HG03066 (cell line): Measurements from ENCODE around the gene TANC1.
A peak's percentile ranks its signal among the peaks of the same experiment; 100 is the strongest.

Experiments used
- ATAC-seq: cut with Tn5 transposase; IDR thresholded peaks from one replicate; pipeline ENCODE4 v1.9.1; 2021; ENCODE audit warnings: low read depth; ENCODE audit not compliant: unreplicated experiment

TANC1 gene

DNA sequence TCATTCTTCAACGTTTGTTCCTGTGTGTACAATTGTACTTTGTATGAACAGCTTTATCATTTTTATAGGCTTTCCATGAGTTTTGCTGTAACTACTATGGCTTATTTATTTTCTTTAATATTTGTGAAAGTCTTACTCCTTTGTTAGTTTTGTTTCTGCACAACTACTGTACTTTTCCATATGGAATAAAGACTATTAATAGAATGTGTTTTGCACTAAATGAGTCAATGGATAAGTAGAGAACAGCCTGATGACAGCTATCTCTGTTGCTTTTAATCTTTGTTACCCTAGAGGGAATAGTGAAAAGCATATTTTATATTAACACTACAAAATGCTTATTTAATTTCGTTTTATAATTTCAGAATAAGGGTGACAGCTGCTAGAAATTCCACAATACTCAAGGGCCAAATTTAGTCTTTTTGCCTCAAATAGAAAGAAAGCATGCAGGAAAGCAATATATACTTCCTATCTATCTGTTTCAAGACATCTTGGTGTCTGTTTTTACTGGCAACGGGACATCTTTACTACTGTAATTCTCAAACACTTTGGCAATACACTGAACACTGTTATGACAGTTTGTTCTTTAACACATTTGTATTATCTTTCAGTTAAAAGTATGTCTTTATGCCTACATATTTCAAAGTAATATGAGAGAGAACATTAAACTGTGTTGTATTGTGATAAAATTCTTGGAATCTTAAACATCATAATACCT, 264.2 kb downstream of the TANC1 start:
- ATAC-seq = no peak

DNA sequence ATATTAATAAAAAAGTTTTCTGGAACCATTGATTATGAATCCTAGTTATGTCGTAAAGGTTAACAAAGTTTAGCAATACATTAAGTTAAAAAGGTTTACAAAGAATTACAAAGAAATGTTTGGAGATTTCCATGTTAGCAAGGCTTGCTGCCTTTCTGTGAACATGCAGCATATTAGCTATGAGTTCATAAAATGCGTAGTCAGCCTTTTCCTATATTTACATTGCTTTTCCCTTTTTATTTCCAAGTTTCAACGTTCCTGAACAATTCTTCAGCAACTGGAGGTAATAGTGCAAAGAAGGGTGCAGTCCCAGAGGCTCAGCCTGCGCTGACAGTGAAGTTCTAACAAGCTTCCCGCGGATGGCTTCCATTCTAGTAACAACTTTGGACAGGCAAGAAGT, 266.4 kb downstream of the TANC1 start:
- no peak for ATAC-seq

DNA sequence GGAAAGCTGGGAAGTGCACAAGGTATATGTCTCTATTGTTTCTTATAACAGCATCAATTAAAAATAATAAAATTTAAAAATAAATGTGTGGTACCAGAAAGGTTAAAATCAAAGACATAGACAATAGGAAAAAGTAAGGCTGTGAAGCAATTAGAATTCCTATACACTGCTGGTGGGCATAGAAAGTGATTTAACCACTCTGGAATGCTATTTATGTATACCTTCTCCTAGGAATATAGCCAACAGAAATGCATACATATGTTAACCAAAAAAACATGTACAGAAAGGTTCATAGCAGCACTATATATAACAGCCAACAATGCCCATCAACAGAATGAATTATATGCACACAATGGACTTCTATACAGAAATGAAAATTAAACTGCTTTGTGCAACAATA, 275.1 kb downstream of the TANC1 start:
- no peak for ATAC-seq

GRCh38 chr2:159246325-159246988, 278.0 kb downstream of the TANC1 start:
- ATAC-seq = no peak

DNA sequence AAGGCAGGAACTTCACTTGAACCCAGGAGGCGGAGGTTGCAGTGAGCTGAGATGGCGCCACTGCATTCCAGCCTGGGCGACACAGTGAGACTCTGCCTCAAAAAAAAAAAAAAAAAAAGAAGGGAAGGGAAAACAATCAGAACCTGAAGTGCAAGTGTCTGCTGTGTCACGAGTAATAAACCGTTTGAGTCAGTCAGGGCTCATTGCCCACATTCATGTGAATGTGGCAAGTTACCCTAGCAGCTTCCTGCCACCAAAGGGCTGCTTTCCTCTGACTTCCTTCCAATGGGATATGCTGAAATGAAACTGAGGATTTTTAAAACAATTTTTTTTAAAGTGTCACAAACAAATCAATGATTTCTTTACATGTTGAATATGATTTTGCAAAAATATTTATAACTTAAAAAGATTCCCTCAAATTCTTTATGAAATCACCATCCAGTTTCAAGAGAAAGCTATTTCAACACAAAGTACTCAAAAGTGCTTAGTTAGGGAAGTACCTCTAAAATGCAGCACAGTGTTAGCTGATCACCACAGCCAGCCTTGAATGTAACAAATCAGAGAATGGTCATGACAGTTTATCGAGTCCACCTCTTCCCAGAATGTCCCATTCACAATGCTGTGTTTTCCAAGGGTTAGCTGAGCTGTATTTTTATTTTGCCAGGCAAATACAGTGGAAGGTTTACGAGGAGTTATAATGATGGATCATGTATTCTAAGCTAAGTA, 281.7 kb downstream of the TANC1 start:
- peak; percentile 71 for ATAC-seq

GRCh38 chr2:159251296-159252173, 283.1 kb downstream of the TANC1 start:
- ATAC-seq = no peak

DNA sequence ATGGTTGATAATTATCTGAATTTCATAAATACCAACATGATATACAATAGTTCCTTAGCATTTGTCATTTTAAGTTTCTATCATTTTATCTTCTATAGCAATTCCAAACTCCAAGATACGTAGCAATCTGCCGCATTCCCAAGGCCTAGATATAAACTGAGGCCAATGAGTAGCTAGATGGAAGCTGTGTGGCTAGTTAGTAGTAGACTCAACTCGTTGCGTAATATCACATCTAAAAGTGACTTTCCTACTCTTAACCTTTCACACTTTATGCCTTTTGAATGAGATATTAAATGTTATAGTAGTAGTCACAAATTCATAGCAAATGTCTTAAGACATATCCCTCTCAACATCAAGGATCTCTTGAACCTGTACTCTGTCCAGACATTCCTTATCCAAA, 284.5 kb downstream of the TANC1 start:
- no peak for ATAC-seq

- ATAC-seq = no peak
Observed at GRCh38 chr2:159256159-159256558, 287.7 kb downstream of the TANC1 start.

DNA sequence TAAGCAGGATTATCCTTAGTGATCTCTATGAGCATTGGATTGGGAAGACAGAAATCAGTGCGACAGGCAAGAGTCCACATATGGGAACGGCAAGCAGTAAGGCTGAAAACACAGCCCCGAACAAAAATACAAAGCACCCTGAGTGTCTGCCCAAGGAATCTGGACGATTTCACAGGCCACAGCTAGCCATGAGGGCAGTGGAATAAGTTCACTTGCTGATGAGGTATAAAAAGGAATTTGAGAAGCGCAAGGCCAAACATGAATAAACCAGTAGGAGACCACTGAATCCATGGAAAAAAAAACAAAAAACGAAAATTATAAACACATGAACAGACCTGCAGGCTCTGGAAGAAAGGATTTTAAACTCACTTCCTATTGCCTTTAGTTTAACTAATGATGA, 293.8 kb downstream of the TANC1 start:
- no peak for ATAC-seq

DNA sequence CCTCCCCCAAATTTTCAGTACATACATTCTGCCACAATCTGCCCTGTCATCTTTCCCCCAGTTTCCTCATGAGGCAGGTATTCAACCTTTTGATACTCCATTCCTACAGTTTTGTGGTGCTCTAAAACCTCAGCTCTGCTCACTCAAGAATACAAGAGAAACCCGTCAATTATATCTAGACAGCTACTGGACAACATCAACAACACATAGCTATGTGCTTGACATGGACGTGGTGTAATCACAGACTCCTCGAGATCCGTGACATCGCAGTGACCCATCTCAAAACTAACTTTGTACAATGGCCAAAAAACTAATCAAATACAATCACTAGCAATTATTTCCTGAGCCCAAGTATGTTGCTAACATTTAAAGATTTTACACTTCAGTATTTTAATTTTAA, 294.5 kb downstream of the TANC1 start:
- no peak for ATAC-seq

DNA sequence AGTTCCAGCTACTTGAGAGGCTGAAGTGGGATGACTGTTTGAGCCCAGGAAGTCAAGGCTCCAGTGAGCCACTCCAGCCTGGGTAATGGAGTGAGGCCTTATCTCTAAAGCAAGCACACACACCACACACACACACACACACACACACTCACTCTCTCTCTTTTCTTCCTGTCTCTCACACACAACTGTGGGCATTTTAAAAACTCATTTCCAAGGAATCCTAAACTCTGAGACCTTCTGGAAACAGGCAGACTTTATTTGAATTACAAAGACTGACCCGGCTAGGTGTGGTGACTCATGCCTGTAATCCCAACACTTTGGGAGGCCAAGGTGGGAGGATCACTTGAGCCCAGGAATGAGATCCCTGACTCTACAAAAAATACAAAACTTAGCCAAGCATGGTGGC, 296.7 kb downstream of the TANC1 start:
- no peak for ATAC-seq

DNA sequence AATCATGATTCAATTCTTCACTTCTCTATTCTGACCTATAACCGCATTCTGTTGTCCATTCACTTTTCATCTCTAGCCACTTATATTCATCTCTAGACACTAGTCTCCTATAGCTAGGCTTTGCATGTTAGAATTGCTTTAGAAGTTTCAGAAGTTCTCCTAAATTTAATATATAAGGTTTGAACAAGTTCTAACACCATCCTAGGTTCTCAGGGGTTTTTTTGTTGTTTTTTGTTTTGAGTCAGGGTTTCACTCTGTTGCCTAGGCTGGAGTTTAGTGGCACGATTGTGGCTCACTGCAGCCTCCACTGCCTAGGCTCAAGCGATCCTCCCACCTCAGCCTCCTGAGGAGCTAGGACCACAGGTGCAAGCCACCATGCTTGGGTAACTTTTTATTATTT, 298.1 kb downstream of the TANC1 start:
- ATAC-seq = no peak

DNA sequence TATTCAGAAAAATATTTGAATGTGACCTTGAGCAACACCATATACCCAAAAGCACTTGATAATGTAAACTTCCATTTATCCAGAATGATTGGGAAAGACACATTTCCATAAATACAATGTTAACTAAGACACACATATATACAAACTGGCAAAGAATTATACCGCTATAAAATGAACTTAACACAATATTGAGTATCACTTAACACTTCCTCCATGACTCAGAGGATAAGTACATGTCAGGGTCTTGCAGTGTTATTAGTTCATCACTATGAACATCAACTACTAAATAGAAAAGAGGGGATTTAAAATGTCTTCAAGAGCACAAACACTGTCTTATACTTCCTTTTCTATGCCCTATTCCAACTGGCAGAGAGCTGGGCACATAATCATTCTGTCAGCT, 299.5 kb downstream of the TANC1 start:
- no peak for ATAC-seq

DNA sequence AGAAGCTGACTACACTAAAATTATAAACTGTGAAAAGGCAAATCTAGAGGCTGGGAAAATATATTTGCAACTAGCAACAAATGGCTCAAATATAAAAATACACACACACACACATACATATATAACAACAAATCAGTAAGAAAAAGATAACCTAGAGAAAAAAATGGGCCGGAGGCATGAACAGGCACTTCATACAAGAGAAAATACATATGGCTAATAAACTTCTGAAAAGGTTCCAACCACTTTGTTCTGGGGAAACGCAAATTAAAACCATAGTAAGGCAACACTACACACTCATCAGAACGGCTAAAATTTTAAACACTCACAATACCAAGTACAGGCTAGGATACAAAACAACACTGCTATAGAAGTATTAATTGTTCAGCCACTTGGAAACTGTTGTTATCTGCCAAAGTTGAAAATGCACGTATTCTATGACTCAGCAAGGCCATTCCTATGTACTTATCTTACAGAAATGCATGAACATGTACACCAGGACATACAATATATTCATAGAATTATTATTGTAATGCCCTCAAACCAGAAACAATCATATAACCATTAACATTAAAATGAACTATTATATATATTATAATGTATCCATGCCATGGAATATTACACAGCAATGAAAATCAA, 302.4 kb downstream of the TANC1 start:
- no peak for ATAC-seq

GRCh38 chr2:159272156-159272555, 303.7 kb downstream of the TANC1 start:
- ATAC-seq = no peak

- ATAC-seq = no peak
Observed at GRCh38 chr2:159275111-159275510, 306.7 kb downstream of the TANC1 start.

DNA sequence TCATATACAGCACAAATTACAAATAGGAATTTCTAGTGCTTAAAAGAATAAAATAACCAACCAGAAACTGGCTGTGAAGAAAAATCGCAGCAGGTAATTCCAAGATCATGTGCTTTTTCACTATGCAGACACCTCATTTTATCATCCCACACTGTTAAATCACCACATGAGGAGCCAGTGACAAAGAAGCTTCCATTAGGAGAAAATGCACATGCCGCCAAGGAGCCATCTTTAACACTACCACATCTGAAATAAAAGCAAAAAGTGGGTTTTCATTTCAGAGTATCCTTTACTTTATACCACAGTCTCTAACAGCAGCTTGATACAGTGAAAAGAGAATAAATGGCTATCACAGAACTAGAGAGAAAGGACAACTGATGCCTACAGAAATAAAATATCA, 311.3 kb downstream of the TANC1 start:
- no peak for ATAC-seq

GRCh38 chr2:159281002-159281401, 312.6 kb downstream of the TANC1 start:
- no peak for ATAC-seq
